ENCODE results near the gene TGFBI.
"Not testable (repeated sequence)": the region's sequence is repeated elsewhere in the genome, so short reads cannot be mapped to it uniquely, and the experiment has no call there.

The TGFBI gene

DNA sequence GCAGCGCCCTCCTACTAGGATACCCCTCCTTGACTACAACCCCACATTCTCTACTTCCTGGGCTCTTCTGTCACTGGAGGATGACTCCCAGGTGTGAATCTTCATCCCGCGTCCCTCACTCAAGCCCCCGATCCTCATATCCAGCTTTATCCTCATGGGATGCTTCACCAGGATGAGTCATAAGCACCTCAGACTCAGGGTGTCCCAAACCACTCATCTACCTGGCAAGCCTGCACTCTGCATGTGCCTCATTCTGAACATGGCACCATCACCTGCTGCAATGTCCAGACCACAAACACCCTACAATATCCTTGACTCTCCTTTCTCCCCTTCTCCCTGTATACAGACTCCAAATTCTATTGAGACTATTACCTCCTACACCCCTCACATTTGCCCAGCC lies 1.5 kb upstream of the TGFBI start:
- no peak for DNase-seq

DNA sequence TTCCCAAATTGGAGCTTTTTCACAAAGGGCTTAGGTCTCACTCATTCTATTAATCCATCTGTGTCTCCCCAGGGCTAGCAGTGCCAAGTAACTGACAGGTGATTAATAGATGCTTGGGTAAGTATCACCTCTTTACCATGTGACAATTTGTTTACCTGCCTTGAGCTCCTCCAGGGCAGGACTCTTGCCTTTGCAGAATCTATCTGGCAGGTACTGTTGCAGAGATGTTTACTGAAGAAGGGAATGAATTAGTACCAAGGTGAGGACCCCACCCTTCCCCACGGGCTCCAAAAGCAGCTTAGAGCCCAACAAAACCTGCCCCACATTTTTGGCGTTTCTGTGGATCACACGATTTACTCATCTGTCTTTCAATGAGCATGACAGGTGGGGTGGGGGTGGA lies 698 bp upstream of the TGFBI start:
- DNase-seq = no peak

DNA sequence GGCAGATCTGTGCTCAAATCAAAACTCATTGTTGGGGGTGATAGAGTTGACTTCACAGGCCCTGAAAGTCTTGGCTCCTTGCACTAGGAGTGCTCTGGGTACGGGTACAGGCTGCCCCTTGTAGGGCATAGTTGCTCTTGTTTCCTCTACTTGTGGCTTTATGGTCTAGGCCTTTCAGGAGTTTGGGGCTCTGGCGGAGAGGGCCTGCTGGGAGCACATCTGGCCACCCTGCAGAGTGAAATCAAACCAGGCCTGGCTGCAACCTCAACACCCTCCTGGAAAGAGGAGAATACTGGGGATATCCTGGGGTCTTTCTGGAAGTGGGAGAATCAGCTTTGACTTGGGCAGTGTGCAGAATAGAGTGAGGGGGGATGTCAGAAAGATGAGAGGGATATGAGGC lies 1.5 kb downstream of the TGFBI start:
- DNase-seq = no peak

DNA sequence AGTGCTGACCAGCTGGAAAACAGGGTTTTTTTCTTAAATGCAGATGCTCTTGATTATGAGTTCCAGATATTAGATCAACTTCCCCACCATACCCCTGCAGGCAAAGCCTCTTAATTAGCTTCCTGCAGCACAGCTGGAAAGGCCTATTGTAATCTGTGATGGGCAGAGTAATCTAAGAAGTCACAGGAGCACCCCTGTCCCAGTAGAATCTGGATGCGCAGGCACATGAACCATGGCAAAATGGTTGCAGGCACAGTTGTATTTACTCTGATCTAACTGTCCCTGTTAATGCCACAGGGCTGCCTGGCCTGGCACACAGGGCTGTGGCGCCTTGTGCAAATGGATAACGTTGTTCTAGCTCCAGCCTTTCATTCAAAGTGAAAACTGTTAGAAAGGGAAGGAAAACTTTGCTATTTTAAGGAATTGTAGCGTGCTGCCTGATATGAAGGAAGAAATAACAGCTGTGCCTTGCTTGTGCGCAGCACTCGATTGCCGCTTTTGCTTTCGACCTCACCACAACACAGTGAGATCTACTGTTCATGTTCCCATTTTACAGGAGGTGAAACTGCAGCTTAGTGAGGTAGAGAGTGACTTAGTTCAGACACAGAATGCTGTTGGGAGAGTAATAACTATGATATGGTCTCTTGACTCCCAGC lies 2.3 kb downstream of the TGFBI start:
- no peak for DNase-seq

DNA sequence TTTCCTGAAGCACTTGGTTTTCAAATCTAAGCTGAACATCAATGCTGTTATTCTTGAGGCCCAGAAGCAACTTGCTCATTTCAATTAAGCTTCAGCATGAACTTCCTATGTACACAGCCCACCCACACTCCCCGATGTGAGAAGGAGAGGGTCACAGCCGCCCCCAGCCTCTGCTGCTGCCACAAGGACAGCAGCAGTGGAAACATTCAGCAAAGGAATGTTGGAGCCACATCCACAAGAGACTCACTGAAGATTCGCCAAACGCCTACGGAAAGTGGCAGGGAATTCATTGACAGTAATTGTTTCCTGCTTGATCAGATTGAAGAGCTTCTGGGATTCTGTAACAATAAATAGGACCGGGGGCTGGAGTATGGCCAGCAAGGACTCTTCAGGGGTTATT lies 2.9 kb downstream of the TGFBI start:
- no peak for DNase-seq

DNA sequence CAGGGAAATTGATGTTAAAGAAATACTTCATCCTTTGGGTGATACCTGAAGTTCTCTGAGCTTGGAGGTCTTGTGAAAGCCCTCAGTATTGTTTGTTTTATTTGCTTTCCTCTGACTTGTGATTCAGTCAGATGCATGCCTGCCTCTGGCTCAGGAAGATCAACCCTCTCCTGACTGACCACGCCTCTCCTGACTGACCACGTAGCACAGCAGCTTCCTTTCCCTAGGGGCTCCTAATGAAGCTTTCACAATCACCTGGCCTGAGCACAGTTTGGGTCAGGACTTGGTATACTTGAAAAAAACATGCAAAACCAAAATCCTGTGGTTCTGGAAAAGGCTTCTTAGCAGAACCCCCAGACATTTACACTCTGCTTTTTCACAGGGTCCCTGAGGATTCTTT lies 3.8 kb downstream of the TGFBI start:
- DNase-seq = no peak

DNA sequence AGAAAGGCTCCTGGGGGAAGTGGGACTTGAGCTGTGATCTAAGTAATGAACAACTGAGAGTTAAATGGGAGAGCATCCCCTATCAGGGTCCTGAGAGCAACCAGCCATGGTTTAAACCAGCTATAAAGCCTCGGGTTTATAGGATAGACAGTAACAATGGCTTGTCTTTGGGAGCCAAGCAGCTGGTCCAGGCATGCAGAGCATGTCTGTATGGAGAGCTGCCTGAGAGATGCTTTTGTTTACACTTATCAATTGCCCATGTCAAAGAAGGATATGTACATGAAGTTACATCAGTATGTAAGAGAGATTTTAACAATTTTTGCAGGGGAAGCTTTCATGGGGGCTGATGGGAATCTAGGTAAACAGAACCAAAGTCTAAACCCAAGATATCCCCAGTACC lies 4.4 kb downstream of the TGFBI start:
- no peak for DNase-seq

DNA sequence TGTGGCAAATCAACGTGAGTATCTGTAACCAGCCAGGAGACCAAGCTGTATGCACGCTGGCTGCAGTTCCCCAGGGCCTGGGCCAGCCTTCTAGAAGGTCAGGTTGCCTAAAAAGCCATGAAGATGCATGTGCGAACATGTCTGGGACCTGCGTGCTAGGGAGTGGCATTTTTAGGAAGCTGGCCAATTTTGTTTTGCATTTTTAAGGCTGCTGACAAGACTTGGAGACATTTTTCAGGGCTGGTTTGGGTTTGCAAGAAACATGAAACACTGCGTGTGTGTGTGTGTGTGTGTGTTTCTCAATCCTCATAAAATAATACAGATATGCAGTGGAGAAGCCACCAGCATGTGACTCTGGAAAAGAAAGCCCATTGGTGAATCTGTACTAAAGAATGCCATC lies 5.1 kb downstream of the TGFBI start:
- no peak for DNase-seq

DNA sequence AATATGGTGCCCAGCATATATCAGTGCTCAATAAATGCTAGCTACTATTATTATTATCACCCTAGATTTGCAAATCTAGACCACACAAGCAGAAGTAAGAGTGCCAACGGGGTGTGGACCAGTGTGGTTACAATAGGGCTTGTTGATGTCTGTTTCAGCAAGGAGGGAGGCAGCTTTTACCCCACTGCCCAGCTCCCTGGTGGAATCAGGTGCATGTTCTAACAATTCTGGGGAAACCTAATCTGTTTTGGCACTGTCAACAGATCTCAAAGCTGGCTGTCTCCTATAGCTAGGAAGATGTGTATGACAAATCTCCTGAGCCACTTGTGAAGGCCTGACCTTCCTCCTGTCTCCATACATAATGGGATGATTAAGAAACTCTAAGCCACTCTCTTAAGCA lies 5.7 kb downstream of the TGFBI start:
- DNase-seq = no peak

DNA sequence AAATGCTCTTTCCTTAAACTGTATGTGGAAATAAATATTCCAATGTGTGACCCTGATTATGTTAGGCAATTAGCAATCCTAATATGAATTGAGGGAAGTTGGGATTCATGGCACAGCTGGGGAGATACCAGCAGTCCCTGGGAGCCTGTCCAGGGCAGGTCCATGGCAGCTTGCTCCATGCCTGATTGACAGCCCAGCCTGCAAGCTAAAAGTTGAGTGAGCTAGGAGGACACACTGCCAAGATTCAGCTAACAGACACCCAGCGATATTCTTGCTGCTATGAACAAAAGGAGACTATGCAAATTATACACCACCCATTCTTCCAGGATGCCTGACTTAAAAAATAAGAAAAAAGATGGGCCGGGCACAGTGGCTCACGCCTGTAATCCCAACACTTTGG lies 6.2 kb downstream of the TGFBI start:
- DNase-seq = no peak

DNA sequence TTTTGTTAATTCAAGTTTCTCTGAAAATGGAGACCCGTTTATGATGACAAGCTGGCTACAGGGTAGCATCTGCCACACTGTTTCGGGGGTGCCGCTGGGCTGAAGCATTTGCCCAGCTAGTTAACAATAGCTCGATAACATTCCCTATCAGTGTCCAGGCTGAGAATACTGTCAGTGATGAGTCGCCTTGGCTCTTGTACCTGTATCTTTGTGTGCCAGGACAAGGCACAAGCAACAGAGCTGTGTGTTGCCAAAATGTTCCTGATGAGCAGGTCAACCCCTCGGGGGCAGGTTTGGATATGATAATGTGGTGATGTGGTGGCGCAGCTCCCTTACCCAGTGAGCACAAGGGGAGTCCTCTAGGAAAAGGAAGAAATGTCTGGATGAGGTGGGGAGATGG lies 7.0 kb downstream of the TGFBI start:
- no peak for DNase-seq

DNA sequence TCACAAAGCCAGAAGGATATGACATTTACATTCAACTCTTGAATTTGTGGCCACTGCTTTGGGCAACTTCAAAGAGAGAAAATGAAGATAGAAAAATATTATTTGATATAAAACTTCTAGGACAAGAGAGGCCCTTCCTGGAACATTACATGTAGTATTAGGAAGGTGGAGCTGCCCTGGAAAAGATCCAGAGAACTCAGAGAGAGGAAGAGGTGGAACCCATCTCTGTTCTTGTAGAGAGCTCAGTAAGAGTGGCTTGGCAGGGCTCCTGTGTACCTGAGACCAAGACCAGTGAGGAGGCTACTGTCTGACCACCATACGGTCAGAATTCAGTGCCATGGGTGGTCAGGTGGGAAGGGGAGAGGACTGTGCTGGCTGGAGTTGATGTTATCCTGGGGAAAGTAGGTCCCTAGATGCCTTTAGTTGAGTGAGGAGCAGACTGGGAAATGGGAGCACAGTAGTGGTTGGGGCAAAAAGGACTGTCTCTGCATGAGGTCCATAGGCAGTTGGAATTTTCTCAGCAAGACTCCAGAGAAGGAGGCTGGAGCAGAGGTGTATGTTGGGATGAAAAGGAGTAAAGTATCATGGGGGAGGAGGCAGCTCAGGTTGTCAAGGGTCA lies 7.6 kb downstream of the TGFBI start:
- no peak for DNase-seq

DNA sequence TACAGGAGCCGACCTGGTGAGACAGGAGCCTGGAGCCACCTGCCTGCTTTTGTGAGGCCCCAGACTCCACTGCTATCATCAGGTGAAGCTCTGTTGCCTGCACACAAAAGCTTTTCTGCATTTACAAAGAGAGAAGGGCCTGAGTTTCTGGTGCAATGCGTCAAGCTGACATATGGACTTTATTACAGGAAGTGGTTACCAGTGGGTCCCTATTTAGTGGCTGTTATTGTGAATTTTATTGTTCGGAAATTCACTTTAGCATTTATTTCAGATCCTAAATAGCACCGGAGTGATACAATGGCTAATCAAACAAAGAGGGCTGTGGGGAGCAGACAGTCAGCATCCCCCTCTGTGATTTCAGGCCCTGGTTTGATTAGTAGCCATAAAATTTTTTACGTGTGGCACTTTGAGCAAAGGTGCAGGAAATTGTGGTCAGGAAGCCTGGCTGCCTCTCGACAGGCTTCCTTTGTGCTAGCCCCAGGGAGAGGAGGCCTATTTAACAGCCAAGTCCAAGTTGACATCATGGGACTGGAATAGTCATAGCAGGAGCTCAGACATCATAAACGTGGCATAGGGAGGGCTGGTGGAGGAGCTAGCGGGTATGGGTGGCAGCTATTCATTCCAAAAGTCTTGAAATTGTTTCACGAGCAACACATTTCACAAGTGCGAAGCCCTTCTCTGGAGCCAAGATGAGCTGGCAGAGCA lies 8.4 kb downstream of the TGFBI start:
- DNase-seq = no peak

DNA sequence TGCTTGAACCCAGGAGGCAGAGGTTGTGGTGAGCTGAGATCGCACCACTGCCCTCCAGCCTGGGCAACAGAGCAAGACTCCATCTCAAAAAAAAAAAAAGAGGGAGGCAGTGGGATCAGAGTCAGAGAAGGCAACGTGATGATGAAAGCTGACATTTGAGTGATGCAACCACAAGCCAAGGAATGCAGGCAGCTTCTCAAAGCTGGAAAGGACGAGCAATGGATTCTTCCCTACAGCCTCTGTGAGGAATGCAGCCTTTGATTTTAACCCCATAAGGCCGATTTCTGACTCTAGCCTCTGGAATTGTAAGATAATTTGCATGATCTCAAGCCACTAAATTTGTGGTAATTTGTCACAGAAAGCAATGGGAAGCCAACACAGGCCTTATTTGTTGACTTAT lies 9.8 kb downstream of the TGFBI start:
- DNase-seq = no peak

DNA sequence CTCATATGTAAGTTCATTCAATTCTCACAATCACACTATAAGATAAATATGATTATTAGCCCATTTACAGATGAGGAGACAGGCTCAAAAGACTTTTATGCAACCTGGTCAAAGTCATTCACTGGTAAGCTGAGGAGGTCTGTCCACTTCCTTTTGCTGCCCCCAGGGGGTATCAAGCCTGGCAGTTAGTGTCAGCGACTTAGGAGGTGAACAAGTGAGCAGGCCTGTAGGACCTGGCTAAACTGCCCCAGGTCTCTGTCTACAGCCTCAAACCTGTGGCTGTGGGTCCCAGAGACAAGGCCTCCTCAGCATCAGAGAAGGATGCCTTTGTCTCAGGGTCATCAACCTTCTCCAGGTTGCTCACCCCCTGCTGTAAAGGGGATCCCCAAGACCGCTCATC lies 10.4 kb downstream of the TGFBI start:
- DNase-seq = no peak

DNA sequence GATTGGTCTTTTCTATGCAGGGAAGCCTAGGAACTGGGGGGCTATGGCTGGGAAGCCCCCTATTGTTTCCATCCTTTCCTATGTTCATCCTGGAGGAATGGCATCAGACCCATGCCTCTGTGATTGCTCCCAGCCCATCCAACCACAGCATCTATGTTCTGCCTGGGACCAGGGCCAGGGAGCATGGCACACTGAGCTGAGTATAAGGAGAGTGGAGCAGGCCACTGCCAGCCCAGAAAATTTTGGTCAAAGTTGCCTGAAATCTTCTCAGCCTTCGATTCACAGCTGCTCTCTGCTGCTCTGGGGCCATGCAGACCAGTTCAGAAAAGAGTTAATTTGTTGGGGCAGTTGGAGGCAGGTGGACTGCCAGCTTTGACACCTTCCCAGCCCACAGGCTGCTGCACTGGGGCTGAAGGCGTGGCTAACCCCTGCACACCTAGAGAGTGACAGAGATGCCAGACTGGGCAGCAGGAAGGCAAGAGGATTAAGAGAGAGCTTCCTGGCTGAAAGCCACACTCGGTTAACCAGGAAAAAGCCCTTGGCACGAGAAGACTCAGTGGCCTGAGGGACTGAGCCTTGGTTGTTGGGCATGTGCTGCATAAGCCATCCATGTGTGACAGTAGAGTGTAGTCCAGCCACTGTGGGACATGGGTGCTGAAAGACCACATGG lies 12.1 kb downstream of the TGFBI start:
- no peak for DNase-seq

DNA sequence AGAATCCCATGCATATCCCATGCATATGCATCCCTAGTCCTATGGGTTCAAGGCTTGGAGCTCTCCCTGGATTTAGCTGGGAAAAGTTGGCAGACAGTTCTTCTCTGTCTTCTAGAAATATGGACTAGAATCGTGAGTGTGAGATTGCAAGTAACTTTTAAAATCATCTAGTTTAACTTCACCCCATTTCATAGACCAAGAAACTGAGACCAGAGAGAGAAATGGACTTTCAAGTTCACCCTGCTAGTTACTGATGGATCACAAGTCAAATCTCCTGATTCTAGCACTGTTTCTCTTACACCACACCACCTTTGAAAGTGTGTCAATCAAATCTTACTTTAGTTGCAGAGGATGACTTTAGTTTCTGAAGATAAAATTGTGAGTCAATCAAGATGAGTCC lies 13.4 kb downstream of the TGFBI start:
- no peak for DNase-seq

DNA sequence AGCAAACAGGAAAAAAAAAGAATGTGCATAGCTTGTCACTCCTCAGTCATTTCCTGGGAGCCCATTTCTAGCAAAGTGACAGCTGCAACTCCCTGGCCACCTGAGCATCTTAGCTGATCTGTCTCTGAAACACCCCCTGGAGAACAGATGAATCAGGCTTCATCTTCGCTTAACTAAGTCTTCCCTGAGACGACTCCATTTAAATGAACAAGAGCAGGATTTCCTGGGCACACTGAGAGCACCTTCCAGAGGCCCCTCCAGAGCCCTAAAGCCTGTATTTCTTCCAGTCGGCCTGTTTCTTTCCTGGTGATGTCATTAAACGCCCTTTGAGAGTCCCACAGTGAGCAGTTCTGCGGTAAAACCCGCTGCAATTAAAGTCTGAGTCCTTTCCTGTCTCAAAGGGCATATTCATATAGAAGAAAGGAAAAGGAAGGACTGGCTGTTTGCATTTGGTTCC lies 13.9 kb downstream of the TGFBI start:
- no peak for DNase-seq

DNA sequence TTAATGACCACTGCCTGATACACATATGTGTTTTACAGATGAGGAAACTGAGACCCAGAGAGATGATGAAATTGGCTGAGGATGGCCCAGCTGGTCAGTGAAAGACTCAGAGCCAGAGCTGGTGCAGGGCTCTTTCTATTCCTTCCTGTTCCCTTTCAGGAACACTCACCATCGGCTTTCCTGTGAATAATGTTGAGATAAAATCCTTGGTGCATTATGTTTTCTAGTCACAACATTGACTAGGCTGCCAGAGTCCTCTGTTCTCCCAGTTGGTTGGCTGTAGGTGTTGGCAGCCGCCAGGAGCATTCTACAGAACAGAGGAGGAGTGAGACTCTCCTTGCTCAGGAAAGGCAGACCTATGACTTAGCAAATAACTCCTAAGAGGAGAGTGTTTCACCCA lies 14.8 kb downstream of the TGFBI start:
- no peak for DNase-seq

DNA sequence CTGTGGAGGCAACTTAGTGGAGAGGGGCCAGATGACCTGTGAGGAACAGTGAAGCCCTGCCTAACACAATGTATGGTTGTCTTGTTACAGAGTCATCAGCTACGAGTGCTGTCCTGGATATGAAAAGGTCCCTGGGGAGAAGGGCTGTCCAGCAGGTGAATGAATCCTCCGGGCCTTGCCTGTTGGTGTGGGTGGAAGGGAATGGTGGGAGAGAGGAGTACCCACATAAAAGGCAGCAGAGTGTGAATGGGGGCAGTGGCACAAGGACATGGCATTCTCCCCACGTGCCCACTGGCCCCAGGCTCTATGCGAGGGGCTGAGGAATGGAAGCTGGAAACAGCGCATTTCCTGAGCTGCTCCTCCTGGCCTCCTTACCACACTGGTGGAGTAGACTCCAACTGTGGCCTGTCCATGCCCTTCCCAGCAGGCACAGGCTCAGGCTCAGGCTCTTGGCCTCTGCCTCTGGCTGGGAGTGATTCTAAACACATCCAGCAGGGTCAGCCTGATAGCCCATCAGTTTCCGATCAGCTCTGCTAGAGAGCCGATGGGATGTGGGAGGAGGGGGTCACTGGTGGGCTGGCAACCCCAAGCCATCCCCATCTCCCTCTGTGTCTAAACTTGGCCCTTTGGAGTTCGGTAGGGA lies 15.3 kb downstream of the TGFBI start:
- DNase-seq = no peak

DNA sequence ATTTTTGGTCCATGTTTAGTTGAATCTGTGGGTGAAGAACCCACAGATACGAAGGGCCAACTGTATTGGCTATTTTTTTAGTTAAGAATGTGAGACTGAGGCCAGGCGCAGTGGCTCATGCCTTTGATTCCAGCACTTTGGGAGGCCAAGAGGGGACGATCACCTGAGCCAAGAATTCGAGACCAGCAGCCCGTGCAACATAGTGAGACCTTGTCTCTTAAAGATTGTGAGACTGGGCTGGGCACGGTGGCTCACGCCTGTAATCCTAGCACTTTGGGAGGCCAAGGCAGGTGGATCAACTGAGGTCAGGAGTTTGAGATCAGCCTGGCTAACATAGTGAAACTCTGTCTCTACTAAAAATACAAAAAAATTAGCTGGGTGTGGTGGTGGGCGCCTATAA lies 16.2 kb downstream of the TGFBI start:
- not testable (repeated sequence) for DNase-seq

DNA sequence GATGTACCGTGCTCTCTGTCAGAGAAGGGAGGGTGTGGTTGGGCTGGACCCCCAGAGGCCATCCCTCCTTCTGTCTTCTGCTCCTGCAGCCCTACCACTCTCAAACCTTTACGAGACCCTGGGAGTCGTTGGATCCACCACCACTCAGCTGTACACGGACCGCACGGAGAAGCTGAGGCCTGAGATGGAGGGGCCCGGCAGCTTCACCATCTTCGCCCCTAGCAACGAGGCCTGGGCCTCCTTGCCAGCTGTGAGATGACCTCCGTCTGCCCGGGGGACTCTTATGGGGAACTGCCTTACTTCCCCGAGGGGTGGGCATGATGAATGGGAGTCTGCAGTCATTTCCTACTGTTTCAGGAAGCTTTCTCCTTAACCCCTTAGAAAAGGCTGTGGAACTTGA lies 17.5 kb downstream of the TGFBI start:
- DNase-seq = no peak

DNA sequence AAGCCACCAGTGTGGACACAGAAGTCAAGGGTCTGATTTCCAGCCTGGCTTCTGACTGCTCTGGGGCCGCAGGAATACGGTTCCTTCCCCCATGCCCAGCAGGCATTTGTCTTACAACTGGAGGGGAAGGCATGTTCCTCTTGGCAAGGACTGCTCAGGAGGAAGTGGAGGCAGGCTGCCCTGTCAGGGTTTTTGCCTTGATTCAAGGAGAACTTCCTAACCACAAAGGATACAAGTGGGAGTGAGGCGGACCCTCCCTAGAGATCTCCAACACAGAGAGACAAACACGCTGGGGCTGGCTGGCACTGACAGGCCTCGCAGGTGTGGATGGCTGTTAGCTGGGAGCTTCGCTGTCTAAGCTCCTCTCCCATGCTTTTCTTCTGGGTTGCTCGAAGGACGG lies 19.1 kb downstream of the TGFBI start:
- no peak for DNase-seq

DNA sequence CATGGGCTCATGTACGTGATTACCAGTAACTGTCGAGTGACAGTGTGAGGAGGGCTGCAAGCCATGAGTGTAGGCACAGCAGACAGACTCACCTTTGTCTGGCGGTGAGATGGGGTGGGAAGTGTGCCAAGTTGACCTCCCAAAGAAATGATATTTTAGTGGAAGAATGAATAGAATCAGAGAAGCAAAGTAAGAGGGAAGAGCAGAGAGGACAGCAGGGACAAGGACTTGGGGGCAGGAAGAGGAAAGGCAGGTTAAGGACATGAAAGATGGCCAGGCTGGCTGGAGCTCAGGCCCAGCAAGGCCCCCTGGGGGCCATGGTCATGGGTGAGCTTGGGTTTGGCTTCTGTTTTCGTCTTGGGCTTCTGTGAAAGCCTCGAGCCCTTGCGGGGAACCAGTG lies 20.2 kb downstream of the TGFBI start:
- no peak for DNase-seq

Data from midbrain (tissue), 1 donor.